GM12873 (cell line): ENCODE data around the gene GART.

ENCODE experiments used
- TF ChIP-seq, protein P1 (sequence below): IDR thresholded peaks from 2 replicates; pipeline ENCODE4 v1.5.1; 2012; ENCODE audit warnings: low read depth, mild to moderate bottlenecking, moderate library complexity, low read length, control low read depth; ENCODE audit not compliant: insufficient read depth; ENCODE audit errors: missing control alignments

Gene GART

GRCh38 chr21:33543505-33544129 is 1.7 kb upstream of the GART start:
- TF ChIP-seq, protein P1, sequence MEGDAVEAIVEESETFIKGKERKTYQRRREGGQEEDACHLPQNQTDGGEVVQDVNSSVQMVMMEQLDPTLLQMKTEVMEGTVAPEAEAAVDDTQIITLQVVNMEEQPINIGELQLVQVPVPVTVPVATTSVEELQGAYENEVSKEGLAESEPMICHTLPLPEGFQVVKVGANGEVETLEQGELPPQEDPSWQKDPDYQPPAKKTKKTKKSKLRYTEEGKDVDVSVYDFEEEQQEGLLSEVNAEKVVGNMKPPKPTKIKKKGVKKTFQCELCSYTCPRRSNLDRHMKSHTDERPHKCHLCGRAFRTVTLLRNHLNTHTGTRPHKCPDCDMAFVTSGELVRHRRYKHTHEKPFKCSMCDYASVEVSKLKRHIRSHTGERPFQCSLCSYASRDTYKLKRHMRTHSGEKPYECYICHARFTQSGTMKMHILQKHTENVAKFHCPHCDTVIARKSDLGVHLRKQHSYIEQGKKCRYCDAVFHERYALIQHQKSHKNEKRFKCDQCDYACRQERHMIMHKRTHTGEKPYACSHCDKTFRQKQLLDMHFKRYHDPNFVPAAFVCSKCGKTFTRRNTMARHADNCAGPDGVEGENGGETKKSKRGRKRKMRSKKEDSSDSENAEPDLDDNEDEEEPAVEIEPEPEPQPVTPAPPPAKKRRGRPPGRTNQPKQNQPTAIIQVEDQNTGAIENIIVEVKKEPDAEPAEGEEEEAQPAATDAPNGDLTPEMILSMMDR, result no peak

DNA sequence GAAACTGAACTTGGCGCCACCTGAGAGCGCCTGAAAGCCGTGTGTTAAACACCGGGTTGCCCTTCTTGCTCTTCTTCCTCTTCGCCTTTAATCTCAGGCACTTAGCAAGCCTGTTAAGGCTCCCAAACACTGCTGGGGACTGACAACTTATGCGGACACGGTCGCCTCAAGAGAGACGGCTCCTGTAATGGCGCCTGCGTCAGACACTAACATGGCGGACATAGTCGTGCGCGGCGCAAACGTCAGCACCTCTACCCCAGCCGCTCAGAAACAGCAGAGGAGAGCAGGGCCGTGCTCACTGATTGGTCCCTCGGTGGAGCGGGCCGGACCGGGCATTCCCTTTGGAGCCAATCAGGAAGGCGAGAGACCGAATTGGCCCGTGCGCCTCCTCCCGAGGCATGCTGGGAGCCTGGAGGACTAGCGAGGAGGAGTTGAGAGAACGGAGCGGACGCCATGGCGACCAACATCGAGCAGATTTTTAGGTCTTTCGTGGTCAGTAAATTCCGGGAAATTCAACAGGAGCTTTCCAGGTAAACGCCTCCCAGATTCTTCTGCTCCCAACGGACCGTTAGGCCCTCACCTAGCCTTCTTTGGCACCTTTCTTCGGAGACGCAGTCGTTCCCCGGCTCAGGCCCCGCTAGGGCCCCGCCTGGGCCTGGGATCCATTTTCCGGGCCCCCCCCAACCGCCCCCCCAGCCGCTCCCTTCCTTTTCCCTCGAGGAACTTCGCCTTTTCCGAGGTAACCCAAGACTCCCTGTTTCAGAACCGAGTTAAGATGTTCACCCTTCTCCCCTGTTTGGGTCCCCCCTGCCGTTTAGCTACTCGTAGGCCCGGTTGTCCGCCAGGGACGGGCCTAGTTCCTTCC is 955 bp upstream of the GART start, which contains the start of gene SON:
SON (plus strand) TSS at position 399 of the 865 bp plus-strand sequence; CDS start at position 454, 55 bp downstream.
- TF ChIP-seq, protein P1, result no peak

- TF ChIP-seq, protein P1, result no peak
Observed at GRCh38 chr21:33541105-33541711, 709 bp downstream of the GART start.

DNA sequence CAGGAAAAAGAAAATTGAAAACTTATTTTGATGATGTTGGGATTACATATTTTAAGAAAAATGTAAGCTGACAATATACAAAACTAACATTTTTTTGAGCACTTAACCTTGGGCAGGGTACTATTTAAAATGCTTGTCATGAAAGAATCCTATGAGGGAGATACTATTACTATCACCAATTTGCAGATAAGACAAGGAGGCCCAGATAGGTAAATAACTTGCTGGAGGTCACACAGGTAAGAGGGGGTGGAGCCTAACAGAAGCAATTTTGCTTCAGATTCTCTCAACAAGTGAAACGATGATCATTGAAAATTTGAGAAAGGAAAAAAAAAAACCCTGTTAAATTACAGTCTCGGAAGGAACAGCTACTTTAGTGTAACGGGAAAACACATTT is 1.2 kb downstream of the GART start:
- TF ChIP-seq, protein P1, result no peak

GRCh38 chr21:33539616-33540015 is 2.3 kb downstream of the GART start:
- TF ChIP-seq, protein P1, result no peak

DNA sequence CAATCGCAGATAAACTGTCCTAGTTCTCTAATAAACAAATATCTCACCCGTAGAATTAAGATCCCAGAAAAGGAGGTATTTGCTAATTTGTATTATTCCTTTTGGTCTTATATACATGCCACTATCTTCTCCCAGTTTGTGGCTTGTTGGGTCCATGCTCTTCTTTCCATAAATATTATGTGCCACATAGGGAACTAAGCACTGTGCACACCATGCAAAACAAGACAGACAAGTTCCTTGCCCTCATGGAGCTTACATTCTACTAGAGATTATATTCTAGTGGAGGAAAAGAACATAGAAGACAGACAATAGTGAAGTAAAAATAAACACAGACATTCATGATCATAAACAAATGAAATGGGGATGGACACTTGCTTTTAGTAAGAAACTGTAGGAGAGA is 4.7 kb downstream of the GART start:
- TF ChIP-seq, protein P1, result no peak

DNA sequence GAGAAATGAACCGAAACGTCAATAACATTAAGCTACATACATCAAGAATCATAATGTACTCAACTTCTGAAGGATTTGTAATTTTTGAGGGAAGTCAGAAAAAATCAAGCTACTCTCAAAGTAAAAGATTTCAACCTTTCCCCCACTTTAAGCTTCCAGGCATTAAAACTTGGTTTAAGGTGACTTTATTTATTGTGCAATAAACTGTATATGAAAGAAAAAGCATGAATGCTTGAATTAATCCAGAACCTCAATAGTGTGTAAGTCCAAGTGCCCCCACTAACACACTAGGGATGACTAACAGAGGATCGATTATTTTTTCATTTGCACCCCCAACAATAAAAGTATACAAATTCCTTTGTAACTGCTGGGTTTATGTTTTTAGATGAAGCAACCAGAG is 10.9 kb downstream of the GART start:
- TF ChIP-seq, protein P1, result no peak
